ENCODE results near the gene CLIP1.
"Not testable (repeated sequence)": the region's sequence is repeated elsewhere in the genome, so short reads cannot be mapped to it uniquely, and the experiment has no call there.

CLIP1 gene

GRCh38 chr12:122435186-122435585 is 12.7 kb upstream of the CLIP1 start:
- no peak for DNase-seq (ENCODE audit: low spot score)

DNA sequence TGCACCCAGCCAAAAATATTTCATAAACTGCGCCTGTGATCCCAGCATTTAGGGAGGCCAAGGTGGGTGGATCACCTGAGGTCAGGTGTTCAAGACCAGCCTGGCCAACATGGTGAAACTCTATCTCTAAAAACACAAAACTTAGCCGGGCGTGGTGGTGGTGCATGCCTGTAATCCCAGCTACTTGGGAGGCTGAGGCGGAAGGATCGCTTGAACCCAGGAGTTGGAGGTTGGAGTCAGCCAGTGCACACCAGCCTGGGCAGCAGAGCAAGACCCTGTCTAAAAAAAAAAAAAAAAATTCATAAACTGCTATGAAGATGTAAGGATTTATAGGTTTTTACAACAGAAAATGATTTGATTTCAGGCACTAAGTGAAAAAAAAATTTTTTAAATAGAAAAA is 6.6 kb upstream of the CLIP1 start:
- not testable (repeated sequence) for DNase-seq (ENCODE audit: low spot score)

DNA sequence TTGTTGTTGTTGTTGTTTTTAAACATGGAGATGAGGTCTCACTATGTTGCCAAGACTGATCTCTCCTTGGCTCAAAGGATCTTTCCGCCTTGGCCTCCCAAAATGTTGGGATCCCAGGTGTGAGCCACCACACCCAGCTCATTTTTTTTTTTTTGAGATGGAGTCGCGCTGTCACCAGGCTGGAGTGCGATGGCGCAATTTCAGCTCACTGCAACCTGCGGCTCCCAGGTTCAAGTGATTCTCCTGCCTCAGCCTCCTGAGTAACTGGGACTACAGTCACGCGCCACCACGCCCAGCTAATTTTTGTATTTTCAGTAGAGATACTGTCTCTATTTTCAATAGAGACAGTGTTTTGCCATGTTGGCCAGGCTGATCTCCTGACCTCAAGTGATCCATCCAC is 4.9 kb upstream of the CLIP1 start:
- DNase-seq (ENCODE audit: low spot score): no peak

DNA sequence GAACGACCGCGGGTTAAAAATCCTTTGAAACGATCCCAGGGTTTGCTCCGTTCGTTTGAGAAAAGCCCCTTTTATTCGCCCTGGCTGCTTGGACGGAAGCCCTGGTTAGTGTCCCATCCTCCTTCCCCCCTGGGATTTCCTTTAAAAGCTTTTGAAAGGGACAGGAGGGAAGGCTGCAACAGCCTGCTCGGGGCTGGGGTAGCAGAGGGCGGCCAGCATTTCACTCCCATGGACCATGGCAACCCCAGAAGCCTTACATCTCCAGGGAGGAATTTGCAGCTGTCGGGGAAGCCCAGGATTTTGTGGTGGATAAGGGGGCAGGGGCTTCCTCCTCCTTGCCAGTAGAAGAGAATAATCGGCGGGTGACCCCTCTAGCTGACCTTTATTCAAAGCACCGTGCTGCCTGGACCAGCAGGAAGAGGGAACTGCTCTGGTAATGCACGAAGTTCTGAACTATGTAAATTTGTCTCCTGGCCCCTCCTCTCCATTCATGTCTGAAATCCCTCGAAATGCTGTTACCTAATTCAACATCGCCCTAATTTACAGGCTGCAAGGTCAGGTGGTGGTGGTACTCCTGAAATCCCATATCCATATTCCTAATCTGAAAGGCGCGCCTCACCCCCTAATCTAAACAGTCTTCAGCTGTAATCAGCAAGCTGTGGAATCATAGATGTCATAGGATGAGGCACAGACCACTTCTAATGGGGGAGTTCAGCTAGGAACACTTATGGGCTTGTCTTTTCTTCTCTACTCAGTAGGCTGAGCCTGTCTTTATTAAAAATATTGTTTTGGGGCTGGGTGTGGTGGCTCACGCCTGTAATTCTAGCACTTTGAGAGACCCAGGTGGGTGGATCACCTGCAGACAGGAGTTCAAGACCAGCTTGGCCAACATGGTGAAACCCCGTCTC is 1.0 kb upstream of the CLIP1 start:
- DNase-seq (ENCODE audit: low spot score): no peak

GRCh38 chr12:122422730-122423257 is 325 bp upstream of the CLIP1 start:
- peak; percentile 74 for DNase-seq (ENCODE audit: low spot score)

- DNase-seq (ENCODE audit: low spot score): peak; percentile 28
These were observed 1.2 kb downstream of the CLIP1 start for GRCh38 chr12:122421187-122421820.

DNA sequence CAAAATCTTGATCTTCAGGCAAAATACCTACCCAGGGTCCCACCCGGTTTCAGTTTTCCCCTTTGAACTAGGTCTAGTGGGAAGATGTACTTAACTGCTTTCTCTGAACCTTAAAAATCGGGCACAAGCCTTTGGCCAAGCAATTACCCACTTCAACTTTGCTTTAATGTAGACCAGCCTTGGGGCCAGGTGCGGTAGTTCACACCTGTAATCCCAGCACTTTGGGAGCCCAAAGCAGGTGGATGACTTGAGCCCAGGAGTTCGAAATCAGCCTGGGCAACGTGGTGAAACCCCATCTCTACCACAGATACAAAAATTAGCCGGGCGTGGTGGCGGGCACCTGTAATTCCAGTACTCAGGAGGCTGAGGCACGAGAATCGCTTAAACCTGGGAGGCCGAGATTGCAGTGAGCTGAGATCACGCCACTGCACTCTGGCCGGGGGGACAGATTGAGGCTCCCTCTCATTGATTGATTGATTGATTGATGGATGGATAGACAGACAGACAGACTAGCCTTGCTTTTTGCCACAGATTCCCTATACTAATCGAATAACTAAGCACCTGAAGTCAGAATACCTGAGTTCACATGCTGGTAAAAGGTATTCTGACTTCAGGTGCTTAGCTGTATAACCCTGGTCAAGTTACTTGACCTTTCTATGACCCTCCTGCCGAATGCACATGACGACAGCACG is 1.9 kb downstream of the CLIP1 start:
- DNase-seq (ENCODE audit: low spot score): no peak

- DNase-seq (ENCODE audit: low spot score): not testable (repeated sequence)
These were observed 3.4 kb downstream of the CLIP1 start for GRCh38 chr12:122419094-122419493.

GRCh38 chr12:122415665-122416064 is 6.8 kb downstream of the CLIP1 start:
- DNase-seq (ENCODE audit: low spot score): not testable (repeated sequence)

- DNase-seq (ENCODE audit: low spot score): no peak
These were observed 8.7 kb downstream of the CLIP1 start for GRCh38 chr12:122413516-122414404.

DNA sequence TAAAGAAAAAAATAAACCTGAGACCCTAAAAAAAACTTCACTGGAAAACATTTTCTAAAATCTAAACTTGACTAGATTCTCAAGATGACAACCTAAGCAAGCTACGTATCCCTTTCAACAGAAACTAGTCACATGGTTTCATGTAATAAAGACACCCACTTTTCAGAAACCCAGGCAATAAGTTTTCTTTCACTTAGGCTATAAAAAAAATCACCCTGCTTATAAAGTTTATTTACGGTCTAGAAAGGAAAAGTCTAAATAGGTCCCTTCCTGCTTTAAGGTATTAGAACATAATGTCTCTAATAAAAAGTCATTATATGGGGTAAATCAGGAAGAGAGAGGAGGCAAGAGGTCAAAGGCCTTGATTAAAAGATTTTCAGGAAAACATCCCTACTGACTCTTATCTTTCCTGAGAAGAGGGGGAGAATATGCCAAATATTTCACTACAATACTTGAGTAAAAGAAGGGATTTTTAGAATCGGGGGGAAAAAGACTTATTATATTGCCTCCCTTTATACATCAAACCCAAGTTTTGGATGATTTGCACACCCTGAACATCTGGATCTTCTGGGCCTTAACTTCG is 9.5 kb downstream of the CLIP1 start:
- peak; percentile 36 for DNase-seq (ENCODE audit: low spot score)

- DNase-seq (ENCODE audit: low spot score): no peak
These were observed 10.9 kb downstream of the CLIP1 start for GRCh38 chr12:122411537-122411936.

DNA sequence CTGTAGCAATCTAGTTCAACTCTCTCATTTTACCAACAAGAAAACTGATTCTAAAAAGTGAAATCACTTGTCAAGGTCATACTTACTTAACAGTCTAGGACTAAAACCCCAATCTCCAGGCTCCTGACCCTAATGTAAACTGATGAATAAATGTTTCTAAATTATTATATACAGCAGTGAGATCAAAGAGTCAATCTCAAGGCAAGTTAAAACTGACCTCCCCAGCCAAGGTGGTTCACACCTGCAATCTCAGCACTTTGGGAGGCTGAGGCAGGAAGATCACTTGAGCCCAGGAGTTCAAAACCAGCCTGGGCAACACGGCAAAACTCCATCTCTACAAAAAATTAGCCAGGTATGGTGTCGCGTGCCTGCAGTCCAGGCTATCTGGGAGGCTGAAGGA is 15.3 kb downstream of the CLIP1 start:
- no peak for DNase-seq (ENCODE audit: low spot score)

GRCh38 chr12:122406701-122407164 is 15.7 kb downstream of the CLIP1 start:
- DNase-seq (ENCODE audit: low spot score): no peak

GRCh38 chr12:122403831-122404230 is 18.6 kb downstream of the CLIP1 start:
- no peak for DNase-seq (ENCODE audit: low spot score)

DNA sequence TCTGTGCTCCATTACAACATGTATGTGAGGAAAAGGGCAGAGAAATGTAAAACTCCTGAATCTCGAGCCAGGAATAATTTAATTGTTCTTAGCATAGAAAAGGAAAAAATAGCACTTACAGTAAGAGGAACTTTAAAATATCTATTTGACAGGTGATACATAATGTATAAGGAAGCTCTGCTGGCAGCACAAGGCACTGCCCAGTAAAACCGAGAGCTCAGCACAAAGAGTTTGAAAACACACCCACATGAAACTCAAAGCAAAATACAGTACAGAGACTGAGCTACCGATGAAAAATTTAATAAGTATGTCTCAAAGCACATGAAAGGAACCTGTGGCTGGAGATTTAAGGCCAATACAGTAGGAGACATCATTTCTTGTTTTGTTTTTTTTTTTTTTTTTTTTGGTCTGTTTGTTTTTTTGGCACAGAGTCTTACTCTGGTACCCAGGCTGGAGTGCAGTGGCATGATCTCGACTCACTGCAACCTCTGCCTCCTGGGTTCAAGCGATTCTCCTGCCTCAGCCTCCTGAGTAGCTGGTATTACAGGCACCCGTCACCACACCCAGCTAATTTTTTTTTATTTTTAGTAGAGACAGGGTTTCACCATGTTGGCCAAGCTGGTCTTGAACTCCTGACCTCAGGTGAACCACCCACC is 19.2 kb downstream of the CLIP1 start:
- no peak for DNase-seq (ENCODE audit: low spot score)

DNA sequence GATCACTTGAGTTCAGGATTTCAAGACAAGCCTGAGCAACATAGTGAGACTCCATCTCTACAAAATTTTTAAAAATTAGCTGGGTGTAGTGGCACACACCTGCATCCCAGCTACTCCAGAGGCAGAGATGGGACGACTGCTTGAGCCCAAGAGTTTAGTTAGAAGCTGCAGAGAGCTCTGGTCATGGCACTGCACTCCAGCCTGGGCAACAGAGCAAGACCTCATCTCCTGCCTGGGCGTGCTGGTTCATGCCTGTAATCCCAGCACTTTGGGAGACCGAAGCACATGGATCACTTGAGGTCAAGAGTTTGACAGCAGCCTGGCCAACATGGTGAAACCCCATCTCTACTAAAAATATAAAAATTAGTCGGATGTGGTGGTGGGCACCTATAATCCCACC is 20.2 kb downstream of the CLIP1 start:
- DNase-seq (ENCODE audit: low spot score): no peak

- peak; percentile 62 for DNase-seq (ENCODE audit: low spot score)
These were observed 22.7 kb downstream of the CLIP1 start for GRCh38 chr12:122399592-122400373.

DNA sequence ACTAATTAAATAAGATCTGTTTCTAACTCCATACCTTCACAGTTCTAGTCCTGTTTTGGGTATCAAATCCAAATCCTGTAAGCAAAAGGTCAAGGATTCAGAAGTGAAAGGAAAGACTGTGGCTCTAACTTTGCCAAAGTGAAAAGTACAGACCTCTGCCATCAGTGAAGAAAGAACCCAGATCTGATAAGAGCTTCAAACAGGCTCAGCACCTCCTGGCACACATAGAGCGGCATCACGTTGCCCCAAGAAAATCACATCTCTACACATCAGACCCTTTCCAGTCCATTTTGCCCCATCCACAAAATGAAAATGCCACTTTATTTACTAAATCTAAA is 23.2 kb downstream of the CLIP1 start:
- no peak for DNase-seq (ENCODE audit: low spot score)

DNA sequence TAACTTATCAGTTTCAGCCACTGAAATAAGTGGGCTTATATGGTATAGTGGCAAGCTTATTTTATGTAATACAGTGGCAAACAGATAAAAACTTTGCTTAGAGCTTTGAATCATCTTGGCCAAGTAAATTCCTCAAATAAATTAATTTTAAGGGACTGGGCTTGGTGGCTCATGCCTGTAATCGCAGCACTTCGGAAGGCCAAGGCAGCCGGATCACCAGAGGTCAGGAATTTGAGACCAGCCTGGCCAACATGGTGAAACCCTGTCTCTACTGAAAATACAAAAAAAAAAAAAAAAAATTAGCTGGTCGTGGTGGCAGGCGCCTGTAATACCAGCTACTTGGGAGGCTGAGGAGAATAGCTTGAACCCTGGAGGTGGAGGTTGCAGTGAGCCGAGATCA is 24.5 kb downstream of the CLIP1 start:
- DNase-seq (ENCODE audit: low spot score): not testable (repeated sequence)

All from CD4-positive, alpha-beta T cell treated with Interleukin-15 for 4 hours (primary cell).